Activated naive CD8-positive, alpha-beta T cell (primary cell): ENCODE data around the gene CST4.
"Not testable (repeated sequence)": the region's sequence is repeated elsewhere in the genome, so short reads cannot be mapped to it uniquely, and the experiment has no call there.

Source experiments
- H3K27ac Mint-ChIP-seq: one replicate; pipeline ENCODE4 v1.8.0; 2021; ENCODE audit warnings: mixed read lengths
- H3K27me3 Mint-ChIP-seq: one replicate; pipeline ENCODE4 v1.8.0; 2021; ENCODE audit warnings: mixed read lengths
- H3K36me3 Mint-ChIP-seq: one replicate; pipeline ENCODE4 v1.8.0; 2021; ENCODE audit warnings: mixed read lengths
- H3K4me1 Mint-ChIP-seq: one replicate; pipeline ENCODE4 v1.8.0; 2021; ENCODE audit warnings: low read depth, mixed read lengths
- H3K4me3 Mint-ChIP-seq: one replicate; pipeline ENCODE4 v1.8.0; 2021; ENCODE audit warnings: mild to moderate bottlenecking, mixed read lengths
- H3K9me3 Mint-ChIP-seq: one replicate; pipeline ENCODE4 v1.8.0; 2021; ENCODE audit warnings: low read depth, mixed read lengths

CST4 gene

GRCh38 chr20:23695068-23695395 is 6.2 kb upstream of the CST4 start:
- H3K9me3 Mint-ChIP-seq, H3K4me1 Mint-ChIP-seq, H3K27me3 Mint-ChIP-seq, H3K27ac Mint-ChIP-seq, H3K4me3 Mint-ChIP-seq, H3K36me3 Mint-ChIP-seq: not testable (repeated sequence)

- H3K36me3 Mint-ChIP-seq, H3K4me3 Mint-ChIP-seq, H3K4me1 Mint-ChIP-seq, H3K27ac Mint-ChIP-seq, H3K9me3 Mint-ChIP-seq, H3K27me3 Mint-ChIP-seq: not testable (repeated sequence)
Observed at GRCh38 chr20:23694178-23695067, 5.6 kb upstream of the CST4 start.

- not testable (repeated sequence) for H3K36me3 Mint-ChIP-seq, H3K9me3 Mint-ChIP-seq, H3K27me3 Mint-ChIP-seq, H3K4me3 Mint-ChIP-seq, H3K27ac Mint-ChIP-seq, H3K4me1 Mint-ChIP-seq
Observed at GRCh38 chr20:23692725-23693619, 4.1 kb upstream of the CST4 start.

- H3K36me3 Mint-ChIP-seq = no peaks in the 10 kb centered on the region
- H3K4me3 Mint-ChIP-seq = no peak overlapping the region
- no peaks in the 10 kb centered on the region for H3K4me1 Mint-ChIP-seq
- no peaks in the 10 kb centered on the region for H3K9me3 Mint-ChIP-seq
- H3K27ac Mint-ChIP-seq = no peak overlapping the region
- H3K27me3 Mint-ChIP-seq = peaks cover 5% of the 10 kb centered on the region
Observed at GRCh38 chr20:23691675-23692074, 2.8 kb upstream of the CST4 start.

DNA sequence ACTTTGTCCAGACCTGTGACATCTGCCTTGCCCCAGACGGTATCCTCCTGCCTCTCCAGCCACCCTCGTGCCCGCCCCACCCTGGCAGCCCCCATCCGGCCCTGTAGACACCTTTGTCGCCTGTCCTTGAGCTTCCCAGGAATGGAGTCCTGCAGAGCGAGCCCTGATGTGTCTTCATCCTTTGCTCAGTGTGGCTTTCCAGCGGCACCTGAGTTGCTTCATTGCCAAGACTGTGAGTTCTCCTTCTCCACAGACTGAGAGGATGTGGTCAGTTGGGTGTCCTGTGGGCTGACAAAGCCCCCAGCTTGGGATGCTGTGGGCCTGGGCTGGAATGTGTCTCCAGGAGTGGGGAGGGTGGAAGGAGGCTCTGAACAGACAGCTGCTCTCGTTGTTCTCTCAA is 1.7 kb upstream of the CST4 start:
- H3K4me3 Mint-ChIP-seq = no peak overlapping the region
- H3K9me3 Mint-ChIP-seq = no peaks in the 10 kb centered on the region
- peaks cover 5% of the 10 kb centered on the region for H3K27me3 Mint-ChIP-seq
- H3K36me3 Mint-ChIP-seq = no peaks in the 10 kb centered on the region
- no peak overlapping the region for H3K27ac Mint-ChIP-seq
- no peaks in the 10 kb centered on the region for H3K4me1 Mint-ChIP-seq

GRCh38 chr20:23689399-23689690 is 507 bp upstream of the CST4 start:
- Mint-ChIP-seq H3K4me1 (no peaks in the 10 kb centered on the region), H3K36me3 (no peaks in the 10 kb centered on the region), H3K9me3 (no peaks in the 10 kb centered on the region), H3K27me3 (peaks cover 4% of the 10 kb centered on the region), H3K27ac (no peak overlapping the region), H3K4me3 (no peak overlapping the region)

- Mint-ChIP-seq H3K27ac (no peak overlapping the region), H3K9me3 (no peaks in the 10 kb centered on the region), H3K36me3 (no peaks in the 10 kb centered on the region), H3K27me3 (peaks cover 2% of the 10 kb centered on the region), H3K4me3 (no peak overlapping the region), H3K4me1 (no peaks in the 10 kb centered on the region)
Observed at GRCh38 chr20:23687986-23688385, 852 bp downstream of the CST4 start.

DNA sequence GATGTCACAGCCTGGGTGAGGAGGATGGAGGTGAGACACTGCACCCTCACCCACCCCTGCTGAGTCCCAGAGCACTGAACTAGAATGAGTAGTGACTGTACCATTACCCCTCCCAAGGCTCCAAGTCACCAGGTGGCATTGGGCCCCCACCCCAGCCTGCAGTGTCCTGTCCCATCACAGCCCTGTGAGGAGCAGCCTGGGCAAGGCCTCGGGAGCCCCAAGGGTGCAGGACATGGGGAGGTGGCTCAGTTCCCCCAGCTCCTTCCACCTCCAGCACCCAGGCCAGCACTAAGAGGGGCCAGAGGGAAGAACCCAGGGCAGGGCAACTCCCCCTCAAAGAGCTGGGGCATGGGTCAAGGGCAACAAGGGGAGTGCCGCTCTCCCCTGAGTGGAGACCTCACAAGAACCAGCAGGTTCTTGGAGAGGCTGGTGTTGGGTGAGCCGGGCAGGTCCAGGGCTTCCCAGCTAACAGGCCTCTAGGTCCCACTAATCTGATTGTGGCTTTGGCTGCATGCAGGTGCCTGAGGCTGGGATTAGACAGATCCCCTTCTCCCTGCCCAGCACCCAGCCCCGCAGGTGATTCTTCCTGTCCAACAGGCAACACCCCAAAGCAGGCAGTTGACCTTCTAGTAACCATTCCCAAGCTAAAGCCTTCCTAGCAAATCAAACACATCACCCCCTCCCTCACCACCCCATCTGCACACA is 2.6 kb downstream of the CST4 start:
- no peak overlapping the region for H3K4me3 Mint-ChIP-seq
- H3K36me3 Mint-ChIP-seq = no peaks in the 10 kb centered on the region
- no peaks in the 10 kb centered on the region for H3K4me1 Mint-ChIP-seq

GRCh38 chr20:23685529-23685896 is 3.3 kb downstream of the CST4 start:
- not testable (repeated sequence) for H3K4me1 Mint-ChIP-seq, H3K36me3 Mint-ChIP-seq, H3K4me3 Mint-ChIP-seq, H3K27me3 Mint-ChIP-seq, H3K27ac Mint-ChIP-seq, H3K9me3 Mint-ChIP-seq

More for the DNA sequence above, 2.6 kb downstream of the CST4 start:
- H3K27ac Mint-ChIP-seq = no peak overlapping the region
- no peaks in the 10 kb centered on the region for H3K9me3 Mint-ChIP-seq
- H3K27me3 Mint-ChIP-seq = peaks cover 2% of the 10 kb centered on the region

DNA sequence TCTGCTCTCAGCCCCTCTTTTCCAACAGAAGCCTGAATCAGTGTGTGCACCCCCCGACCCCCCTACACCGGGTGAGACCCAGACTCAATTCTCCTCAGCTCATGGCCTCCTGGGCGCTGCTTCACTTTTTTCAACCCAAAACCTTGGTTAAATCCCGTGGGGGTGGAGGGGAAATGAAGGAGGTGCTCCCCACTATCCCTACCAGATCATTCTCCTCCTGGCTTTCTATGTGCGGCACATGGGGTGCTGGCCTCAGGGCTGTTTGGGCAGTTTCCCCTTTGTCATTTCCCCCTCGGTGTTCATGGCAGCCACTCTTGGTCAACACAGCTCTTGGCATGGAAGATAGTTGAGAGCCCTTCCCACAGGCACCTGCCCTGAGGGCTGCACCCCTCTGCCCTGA is 4.6 kb downstream of the CST4 start:
- Mint-ChIP-seq H3K4me3 (no peak overlapping the region), H3K27ac (no peak overlapping the region), H3K9me3 (no peaks in the 10 kb centered on the region), H3K4me1 (no peaks in the 10 kb centered on the region), H3K27me3 (peaks cover 5% of the 10 kb centered on the region), H3K36me3 (no peaks in the 10 kb centered on the region)

GRCh38 chr20:23683807-23684206 is 5.0 kb downstream of the CST4 start:
- no peak overlapping the region for H3K4me3 Mint-ChIP-seq
- H3K4me1 Mint-ChIP-seq = no peaks in the 10 kb centered on the region
- H3K36me3 Mint-ChIP-seq = no peaks in the 10 kb centered on the region
- no peaks in the 10 kb centered on the region for H3K9me3 Mint-ChIP-seq
- H3K27ac Mint-ChIP-seq = no peak overlapping the region
- H3K27me3 Mint-ChIP-seq = peaks cover 5% of the 10 kb centered on the region

DNA sequence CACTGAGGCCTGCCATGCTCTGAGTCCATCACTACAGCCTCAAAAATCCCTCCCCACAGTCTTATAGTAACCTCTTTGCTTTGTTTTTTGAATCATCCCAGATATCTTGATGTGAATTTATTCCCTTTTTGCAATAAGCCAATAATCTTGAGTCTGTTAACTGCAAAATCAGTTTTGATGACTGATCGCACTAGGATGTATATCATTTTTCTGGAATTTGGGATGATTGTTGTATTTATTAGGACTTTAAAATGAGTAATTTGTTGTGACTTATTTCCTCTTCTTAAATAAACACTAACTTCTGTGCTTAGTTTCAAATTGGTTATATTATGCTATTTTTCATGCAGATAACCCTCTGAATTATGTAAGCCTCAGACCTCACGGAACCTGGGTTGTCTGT is 5.6 kb downstream of the CST4 start:
- Mint-ChIP-seq H3K4me1 (no peaks in the 10 kb centered on the region), H3K9me3 (no peaks in the 10 kb centered on the region), H3K4me3 (no peak overlapping the region), H3K36me3 (no peaks in the 10 kb centered on the region), H3K27me3 (peaks cover 5% of the 10 kb centered on the region), H3K27ac (no peak overlapping the region)

DNA sequence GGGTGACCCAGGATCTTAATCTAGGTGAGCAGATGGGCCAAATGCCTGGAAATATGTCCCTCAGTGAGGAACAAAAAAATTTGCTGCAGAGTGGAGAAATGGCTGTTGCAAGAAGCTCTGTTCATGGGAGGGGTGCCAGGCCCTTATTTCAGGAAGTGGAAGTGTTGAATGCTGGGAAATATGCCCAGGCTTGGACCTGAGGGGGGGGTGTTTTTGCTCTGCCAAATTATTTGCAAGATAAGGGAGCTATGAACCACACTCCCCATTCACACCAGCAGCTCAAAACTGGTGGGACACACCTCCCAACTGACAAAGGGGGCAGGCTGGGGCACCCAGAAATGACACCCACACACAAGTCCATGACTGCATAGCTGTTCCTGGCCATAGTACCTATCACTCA is 8.7 kb downstream of the CST4 start:
- Mint-ChIP-seq H3K4me1 (no peaks in the 10 kb centered on the region), H3K27me3 (peaks cover 3% of the 10 kb centered on the region), H3K36me3 (no peaks in the 10 kb centered on the region), H3K9me3 (no peaks in the 10 kb centered on the region), H3K27ac (no peak overlapping the region), H3K4me3 (no peak overlapping the region)

GRCh38 chr20:23679133-23680092 is 9.4 kb downstream of the CST4 start:
- Mint-ChIP-seq H3K27me3 (peaks cover 3% of the 10 kb centered on the region), H3K4me3 (no peak overlapping the region), H3K36me3 (no peaks in the 10 kb centered on the region), H3K27ac (no peak overlapping the region), H3K9me3 (no peaks in the 10 kb centered on the region), H3K4me1 (no peaks in the 10 kb centered on the region)
